Stimulated activated CD8-positive, alpha-beta memory T cell treated with anti-CD3 and anti-CD28 coated beads, Interleukin-15, amount 100 ng/mL, for 48 hours (primary cell): ENCODE data around the gene OR4L1.
"Not testable (repeated sequence)": the region's sequence is repeated elsewhere in the genome, so short reads cannot be mapped to it uniquely, and the experiment has no call there.

Experiments used
- DNase-seq, 2 donors: peaks; one replicate each; pipeline ENCODE4 v3.0.0-alpha.2; 2020; ENCODE audit warnings: low read depth in 2 of 2

Gene OR4L1

GRCh38 chr14:20059745-20060144 is at the start of gene OR4L1:
TSS of gene OR4L1 (plus strand) at chr14:20060045. CDS start at chr14:20060045, 0 bp downstream.
- DNase-seq, result no peak

- no peak for DNase-seq
These were observed 40.5 kb upstream of the OR4L1 start, which contains the start of gene OR4K14 for GRCh38 chr14:20019257-20019865. TSS of gene OR4K14 (minus strand) at chr14:20019307. CDS start at chr14:20015193, 4,114 bp downstream.

- no peak for DNase-seq
These were observed 28.8 kb upstream of the OR4L1 start for GRCh38 chr14:20031058-20031457.

- DNase-seq, result no peak
These were observed 24.4 kb upstream of the OR4L1 start for GRCh38 chr14:20035449-20035848.

DNA sequence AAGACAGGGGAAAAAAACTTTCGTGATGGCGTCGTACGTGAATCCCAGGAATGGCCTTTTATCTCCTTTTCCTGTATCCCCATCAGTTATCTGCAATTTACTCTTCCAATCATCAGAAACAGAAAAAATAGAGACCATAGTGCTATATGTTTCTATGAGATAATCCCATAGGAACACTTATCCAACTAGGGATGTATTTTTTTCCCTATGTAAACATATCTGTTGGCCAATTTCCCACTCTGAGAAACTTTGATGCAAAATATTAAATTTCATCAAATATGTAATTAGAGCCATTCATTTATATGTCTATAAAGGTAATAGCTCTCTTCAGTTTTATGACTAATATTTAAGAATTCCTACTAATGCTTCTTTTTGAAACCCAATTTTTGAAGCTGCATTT is 23.9 kb upstream of the OR4L1 start, which contains the start of gene OR4K13:
TSS of gene OR4K13 (minus strand) at position 101 of the 400 bp plus-strand sequence. CDS start 1,280 bp downstream, outside the sequence.
- no peak for DNase-seq

DNA sequence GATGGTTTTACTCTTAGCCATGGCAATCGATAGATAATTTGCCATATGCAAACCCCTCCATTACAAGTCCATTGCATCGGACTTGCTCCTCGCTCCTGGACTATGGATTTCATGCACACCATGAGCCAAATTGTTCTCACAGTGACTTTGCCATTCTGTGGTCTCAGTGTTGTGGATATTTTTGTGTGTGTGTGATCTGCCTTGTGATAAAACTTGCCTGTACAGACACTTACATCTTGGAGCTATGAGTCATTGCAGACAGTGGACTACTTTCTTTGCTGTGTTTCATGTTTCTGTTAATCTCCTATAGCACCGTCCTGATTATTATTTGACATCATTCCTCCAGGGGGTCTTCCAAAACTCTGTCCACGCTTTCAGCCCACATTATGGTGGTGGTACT is 15.6 kb upstream of the OR4L1 start:
- no peak for DNase-seq

DNA sequence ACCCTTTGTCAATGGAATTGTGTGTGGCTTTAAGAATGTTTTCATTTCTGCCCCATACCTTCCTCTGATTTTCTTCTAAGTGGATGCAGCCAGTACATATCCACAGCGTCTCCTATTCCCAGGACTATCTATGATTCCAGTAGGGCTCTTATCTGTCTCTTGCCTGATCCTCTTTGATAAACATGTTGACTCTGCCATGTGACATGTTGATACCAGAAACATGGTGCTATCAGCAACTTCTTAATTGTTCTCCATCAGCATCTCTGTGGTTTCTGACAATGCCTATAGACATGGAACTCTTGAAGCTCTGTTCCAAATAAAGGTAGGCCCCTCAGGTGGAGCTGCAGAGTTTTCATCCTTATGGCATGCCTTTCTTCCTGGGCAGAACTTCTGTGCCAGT is 11.6 kb upstream of the OR4L1 start:
- no peak for DNase-seq

GRCh38 chr14:20092050-20092449 is 32.2 kb downstream of the OR4L1 start:
- no peak for DNase-seq

- DNase-seq, result no peak
These were observed 33.6 kb downstream of the OR4L1 start for GRCh38 chr14:20093442-20093841.

GRCh38 chr14:20098926-20099770 is 39.3 kb downstream of the OR4L1 start:
- not testable (repeated sequence) for DNase-seq

- no peak for DNase-seq
These were observed 50.6 kb downstream of the OR4L1 start, which contains the start of gene OR4K17 for GRCh38 chr14:20110438-20110837. TSS of gene OR4K17 (plus strand) at chr14:20110739. CDS start at chr14:20117500, 6,761 bp downstream.
